NB4 (cell line): ENCODE data around the gene TSEN15.

Source experiments
- CTCF ChIP-seq: IDR thresholded peaks from one replicate; pipeline ENCODE4 v1.5.1; 2012; ENCODE audit warnings: low read depth, low read length
- POLR2A ChIP-seq: IDR thresholded peaks from 2 replicates; pipeline ENCODE4 v1.6.1; 2011; ENCODE audit warnings: mild to moderate bottlenecking; ENCODE audit not compliant: insufficient read length; ENCODE audit errors: extremely low read depth

DNA sequence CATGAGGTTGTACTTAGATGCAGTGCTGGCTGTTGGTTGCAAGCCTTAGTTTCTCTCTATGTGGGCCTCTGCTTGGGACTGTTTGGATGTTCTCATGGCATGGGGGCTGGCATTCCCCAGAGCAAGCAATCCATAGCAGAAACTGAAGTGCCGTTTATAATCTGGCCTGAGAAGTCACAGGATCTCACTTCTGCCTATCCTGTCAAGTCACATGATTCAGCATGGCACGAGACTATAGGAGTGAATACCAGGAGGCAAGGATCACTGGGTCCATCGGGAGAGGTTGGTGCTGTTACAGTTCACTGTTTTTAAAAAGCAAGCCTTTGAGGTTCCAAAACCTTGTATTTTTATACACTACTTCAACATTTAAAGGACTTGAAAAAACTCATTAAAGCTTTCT, 30.7 kb upstream of the TSEN15 start:
- no peak for TF ChIP-seq POLR2A
- no peak for TF ChIP-seq CTCF
